Bone marrow (tissue), 2 donors: ENCODE results near the gene EFHB.
"Not testable (repeated sequence)": the region's sequence is repeated elsewhere in the genome, so short reads cannot be mapped to it uniquely, and the experiment has no call there.

Source experiments
- DNase-seq, 2 donors: peaks; one replicate each; lab custom pipeline; 2025; lab: John Stamatoyannopoulos, UW

The EFHB gene, protein sequence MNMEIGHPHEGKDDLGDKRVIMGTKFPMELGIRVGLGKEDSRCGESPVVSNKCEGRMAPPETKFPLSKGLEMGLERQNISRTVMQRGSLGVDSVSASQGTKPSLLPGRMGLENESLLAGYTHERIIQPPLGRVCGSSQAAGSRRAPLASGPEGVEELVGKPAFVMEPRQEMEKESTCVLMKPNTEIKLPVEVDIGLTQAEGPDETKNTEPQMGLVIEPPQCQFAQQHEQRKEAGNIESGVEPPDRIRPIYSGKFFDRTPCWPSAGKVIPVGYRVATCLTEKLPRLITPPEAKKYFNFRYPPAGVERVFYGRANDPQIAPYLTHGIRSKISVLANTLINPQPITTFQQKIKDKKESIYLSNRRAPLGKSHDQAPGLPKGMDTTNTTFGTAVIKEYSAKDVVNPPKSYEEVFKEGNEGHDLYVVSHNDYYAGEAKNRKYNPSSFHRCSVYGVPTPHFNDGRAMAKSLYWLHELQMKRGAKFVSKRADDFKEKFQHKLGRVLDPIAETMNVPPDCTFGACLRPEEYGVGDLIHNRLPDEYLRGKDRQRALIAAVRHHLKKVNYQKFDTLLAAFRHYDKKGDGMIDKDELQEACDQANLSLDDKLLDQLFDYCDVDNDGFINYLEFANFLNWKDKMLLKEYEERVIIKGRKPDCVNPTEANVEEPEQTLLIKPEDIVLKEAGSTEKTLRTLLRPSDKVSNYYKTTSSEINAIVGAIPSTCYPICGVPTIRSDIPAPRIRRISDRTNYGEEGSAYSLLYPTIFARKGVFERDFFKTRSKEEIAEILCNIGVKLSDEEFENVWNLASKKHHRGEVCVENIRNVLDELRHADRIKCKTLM

DNA sequence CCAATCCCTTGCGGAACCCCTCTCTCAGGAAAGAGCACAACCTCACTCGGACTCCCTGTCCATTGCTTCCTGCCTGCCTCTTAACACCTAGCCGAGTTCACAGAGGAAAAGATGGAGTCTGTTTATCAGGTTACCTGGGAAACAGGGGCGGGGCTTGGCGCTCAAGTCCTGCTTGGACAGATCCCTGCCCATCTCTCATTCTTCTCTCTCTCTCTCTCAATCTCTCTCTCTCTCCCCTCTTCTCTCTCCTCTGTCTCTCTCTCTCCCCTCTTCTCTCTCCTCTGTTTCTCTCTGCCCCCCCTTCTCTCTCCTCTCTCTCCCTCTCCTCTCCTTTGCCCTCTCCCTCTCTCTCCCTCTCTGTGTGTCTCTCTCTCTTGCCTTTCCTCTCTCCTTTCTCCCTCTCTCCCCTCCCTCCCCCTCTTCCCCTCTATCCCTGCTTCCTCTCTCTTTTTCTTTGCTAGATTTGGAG lies at the start of gene EFHB:
Gene EFHB, minus strand, starts transcription at position 120 of the 469 bp plus-strand sequence. CDS start 199 bp downstream, outside the sequence.
- no peak for DNase-seq

DNA sequence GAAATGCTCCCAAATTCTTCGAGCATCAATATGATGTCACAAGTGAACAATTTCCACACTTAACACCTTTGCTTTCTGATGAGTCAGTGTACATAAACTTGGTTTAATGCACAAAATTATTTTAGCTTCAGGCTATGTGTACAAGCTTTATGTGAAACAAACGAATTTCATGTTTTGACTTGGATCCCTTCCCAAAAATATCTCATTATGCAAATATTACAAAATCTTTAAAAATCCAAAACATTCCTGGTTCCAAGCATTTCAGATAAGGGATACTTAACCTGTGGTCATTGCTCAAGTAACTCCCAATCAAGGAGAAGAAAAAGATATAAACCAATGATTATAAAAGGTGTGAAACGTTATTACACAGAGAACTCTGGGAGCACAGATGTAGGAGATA lies 38.0 kb upstream of the EFHB start:
- DNase-seq: no peak

DNA sequence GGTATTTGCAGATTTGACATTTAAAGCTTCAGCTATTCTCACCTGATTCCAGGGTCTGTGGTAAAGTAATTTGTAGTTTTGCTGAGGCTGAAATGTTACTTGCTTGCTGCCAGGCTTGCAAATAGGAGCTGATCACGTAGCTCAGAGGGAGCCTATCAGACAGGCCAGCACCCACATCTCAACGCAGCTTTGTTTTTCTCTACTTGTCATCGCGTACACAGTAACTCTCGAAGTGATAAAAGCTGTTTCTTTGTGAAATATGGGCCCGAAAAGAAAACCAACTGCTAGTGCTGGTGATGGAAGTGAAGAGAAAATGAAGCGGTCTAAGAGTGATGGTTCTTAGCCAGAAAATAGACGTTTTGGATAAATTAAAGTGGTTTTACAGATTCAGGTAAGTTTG lies 36.3 kb upstream of the EFHB start:
- DNase-seq: no peak

DNA sequence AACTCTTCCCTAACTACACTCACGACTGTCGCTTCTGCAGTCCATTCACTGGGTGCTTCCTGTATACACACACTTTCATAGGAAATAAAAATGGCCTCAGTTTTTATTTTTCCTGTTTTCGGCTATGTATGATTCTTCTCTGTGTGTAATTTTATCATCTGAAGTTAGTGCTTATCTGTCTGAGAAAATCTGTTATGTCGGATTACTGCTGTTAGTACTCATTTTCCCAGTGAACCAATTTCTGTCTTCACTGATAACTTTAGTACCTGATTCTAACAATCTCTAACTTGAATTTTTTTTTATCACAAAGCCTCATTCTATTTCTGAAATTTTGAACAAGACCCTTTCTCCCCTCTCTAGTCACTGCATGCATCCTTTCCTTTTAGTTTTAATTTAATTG lies 33.8 kb upstream of the EFHB start:
- DNase-seq: no peak

DNA sequence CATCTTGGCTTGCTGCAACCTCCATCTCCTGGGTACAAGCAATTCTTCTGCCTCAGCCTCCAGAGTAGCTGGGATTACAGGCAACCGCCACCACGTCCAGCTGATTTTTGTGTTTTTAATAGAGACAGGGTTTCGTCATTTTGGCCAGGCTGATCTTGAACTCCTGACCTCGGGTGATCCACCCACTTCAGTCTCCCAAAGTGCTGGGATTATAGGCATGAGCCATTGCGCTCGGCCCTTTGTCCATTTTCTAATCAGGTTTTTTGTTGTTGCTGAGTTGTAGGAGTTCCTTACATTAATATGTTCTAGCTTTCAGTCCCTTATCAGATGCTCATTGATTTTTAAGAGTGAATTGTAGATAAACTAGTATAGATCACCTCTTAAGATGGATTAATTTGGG lies 33.2 kb upstream of the EFHB start:
- DNase-seq: no peak

DNA sequence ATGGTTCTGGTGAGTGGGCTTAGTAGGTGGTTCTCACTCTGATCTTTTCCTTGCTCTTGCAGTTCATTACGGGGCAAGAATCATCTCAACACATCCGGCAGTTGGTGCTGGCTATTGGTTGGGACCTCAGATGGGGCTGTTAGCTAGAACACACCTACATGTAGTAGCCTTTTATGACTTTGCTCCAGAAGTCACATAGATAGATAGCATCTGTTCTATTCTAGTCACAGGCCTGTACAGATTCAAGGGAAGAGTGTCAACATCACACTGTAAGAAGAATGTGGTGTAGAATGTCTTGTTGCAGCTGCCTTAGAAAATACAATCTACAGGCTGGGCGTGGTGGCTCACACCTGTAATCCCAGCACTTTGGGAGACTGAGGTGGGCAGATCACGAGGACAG lies 27.9 kb upstream of the EFHB start:
- no peak for DNase-seq

DNA sequence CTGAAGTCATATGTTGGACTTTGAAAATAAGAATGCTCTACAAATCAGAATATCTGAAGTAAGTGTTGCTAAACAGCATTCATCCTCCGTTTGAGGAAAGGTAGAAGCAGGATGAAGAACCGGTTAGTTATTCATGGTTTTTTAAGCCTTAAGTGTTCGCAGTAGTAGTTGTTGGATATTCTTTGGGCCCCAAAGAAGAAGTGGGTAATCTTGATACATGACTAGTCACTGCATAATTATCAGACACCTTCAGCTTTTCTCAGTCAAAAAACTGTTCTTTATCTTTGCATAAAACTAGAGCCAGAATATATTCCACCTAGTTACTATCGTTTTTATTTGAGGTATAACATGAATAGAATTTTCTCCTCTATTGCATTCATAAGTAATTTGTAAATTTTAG lies 26.7 kb upstream of the EFHB start:
- no peak for DNase-seq

DNA sequence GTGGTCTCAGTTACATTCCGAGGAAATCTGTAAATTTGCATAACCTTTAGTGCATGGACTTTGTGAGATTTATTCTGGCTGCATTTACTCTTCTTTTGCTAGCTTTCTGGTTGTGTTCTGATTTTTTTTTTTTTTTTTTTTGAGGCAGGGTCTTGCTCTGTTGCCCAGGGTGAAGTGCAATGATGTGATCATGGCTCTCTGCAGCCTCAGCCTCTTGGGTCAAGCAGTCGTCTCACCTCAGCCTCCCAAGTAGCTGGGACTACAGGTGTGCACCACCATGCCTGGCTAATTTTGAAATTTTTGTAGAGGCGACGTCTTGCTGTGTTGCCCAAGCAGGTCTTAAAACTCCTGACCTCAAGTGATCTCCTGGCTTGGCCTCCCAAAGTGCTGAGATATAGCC lies 25.5 kb upstream of the EFHB start:
- DNase-seq: no peak

DNA sequence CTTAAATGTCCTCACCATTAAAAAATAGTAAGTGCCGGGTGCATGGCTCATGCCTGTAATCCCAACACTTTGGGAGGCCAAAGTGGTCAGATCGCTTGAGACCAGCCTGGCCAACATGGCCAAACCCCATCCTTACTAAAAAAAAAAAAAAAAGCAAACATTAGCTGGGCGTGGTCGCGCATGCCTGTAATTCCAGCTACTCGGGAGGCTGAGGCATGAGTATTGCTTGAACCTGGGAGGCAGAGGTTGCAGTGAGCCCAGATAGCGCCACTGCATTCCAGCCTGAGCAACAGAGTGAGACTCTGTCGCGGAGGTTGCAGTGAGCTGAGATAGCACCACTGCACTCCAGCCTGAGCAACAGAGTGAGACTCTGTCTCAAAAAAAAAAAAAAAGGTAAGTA lies 23.3 kb upstream of the EFHB start:
- not testable (repeated sequence) for DNase-seq

DNA sequence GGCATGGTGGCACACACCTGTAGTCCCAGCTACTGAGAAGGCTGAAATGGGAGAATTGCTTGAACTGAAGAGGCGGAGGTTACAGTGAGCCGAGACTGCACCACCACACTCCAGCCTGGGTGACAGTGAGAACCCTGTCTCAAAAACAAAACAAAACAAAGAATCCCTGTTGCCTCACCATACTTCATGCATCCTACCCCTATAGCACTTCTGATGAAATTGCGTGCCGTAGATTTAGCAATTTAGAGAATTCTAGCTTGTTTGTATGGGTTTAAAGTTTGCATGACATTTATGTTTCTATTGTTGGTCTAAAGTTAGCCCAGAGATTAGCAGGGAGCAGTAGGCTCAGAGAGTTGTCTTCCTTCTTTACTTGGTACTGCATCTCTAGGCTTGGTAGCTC lies 20.7 kb upstream of the EFHB start:
- DNase-seq: no peak

DNA sequence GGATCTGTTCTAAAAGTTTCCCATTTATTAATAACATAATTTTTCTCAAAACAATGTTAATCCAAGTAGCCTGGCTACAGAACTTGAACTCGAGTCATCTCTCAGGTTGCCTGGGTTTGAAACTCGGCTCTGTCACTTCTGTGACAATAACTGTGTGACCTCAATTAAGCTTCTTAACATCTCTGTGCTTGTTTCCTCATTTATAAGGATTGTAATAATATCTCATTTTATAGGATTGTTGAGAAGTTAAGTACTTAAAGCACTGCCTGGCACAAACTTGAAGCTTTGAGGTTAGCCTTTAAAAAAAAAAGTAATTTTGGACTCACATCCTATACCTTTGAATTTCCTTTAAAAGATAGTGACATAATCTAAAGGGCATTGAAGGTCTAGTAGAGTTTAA lies 16.3 kb upstream of the EFHB start:
- DNase-seq: no peak

DNA sequence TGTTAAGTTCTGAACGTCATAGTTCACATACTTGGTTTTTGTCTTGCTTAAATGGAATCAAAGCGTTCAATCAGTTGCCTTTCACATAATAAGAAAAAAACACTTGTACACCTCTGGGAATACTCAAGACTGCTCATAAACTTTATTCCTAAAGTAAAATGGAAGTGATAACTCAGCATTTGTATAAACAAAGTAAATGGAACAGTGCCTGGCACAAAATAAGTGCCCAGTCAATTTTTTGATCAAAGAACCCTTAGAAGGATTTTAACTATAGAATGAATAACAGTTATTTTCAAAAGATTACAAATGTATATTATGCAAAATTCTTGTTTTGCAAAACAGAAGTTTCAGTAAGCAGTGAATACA lies 14.2 kb upstream of the EFHB start:
- no peak for DNase-seq

DNA sequence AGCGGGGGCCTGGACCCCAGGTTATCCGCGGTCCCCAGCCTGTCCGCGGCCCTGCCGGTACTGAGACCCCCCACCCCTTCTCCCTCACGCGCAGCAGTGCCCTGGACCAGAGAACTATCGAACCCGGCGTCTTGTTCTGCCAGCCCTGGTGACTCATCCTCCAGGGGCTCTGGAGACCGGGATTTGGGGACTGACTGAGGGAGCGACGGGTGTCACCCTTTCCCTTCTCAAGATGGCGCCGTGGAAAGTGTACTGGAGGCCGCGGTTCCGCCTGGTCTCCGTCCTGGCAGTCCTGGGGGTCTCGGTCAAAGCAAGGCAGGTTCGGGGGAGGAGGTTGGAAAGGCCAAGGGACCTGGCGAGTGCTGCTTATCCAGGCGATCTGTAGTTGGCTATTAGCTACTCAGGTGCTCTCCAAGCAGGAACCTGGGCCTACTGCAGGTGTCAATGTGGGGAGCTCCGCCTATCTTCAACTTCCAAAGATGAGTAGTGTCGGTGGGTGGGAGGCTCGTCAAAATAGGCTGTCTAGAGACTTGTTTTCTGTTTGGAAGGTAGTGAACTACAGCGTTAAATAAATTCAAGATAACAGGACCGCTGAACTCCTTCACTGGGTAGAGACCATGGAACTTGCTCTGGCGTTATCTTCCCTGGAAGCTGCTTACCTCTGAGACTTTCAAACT lies 13.7 kb upstream of the EFHB start:
- DNase-seq: peak; percentile 19 to 78

DNA sequence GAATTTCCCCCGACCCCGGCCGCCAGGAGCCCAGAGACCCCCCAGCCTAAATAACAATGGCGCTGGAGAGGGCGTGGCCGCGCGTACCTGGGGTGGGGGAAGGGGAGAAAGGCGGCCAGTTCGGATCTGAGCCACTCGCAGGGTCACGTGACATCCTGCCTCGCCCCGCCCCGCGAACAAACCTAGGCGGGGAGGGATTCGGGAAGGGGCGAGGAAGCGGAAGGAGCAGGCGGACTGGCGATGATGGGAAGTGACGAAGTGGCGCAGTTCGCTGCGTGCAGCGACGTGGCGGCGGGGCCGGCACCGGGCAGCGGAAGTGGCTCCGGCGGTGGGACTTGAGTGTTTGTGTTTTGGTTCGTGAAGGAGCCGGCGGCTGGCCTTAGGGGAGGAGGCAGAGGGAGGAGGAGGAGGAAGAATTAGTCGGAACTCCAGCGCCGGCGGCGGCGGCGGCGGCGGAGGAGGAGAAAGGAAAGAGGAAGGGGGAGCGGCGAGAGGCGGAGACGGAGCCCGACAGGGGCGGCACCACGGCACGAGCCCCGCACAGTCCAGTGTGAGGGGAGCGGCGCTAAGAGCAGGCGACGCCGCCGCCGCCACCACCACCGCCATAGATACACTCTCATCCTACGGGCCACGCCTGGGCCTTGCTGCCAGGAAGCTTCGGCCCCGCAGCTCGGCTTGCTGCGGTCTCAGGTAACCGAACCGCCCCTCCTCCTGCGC lies 13.0 kb upstream of the EFHB start, which contains the start of gene RAB5A:
Gene RAB5A, plus strand, starts transcription at position 266 of the 717 bp plus-strand sequence. CDS start 3,802 bp downstream, outside the sequence.
- peak; percentile 86 to 99 for DNase-seq

DNA sequence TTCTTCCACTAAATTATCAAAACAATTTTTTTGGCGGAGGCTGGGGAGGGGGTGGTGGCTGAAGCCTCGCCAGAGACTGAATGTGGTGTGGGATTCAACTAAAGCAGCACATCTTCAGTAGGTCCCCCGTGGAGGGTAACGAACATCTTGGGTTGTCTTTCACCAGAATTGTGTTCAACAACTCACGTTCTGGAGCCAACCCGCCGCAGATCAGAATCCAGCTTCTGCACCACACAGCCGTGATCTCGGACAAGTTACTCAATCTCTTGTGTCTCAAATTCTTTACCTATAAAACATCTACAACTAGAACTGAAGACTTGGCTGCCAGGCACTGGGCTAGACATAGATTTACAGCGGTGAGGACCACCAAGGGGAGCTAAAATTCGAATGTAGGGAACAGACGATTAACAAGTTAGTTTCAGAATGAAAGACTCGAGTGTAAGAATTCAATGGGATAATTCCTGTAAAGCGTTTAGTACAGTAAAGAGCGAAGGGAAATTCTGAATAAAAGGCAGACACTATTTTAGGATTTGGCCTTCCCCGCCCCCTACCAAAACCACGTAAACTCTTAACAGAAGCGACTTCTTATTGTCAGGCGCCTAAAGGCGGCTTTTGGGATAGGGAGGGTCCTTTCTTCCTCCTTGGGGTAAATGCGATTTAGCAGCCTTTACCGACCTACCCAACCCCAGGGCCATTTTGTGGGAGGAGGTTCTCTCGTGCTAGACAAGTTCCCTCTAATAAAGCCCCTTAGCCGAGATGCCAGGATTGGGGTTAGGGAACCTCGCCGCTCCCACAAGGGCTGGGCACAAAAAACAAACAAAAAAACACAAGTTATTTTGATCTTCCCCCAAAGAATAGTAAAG lies 12.2 kb upstream of the EFHB start:
- no peak for DNase-seq

DNA sequence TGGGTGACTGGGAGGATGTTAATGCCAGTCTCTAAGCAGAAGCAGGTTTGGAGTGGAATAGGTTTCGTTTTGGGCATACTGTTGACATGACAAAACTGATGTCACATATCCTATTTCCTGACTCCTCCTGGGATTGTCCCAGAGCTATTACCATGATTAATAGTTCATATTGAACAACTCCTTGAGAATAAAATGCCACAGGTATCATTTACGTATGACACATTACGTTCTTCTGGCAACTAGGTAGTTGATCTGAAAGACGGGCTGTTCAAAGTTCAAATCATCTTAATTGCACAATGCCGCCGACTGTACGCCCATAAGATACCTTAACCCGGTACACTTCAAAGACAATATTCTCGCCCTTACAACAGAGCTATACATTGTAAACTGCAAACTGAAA lies 11.5 kb upstream of the EFHB start:
- DNase-seq: no peak

DNA sequence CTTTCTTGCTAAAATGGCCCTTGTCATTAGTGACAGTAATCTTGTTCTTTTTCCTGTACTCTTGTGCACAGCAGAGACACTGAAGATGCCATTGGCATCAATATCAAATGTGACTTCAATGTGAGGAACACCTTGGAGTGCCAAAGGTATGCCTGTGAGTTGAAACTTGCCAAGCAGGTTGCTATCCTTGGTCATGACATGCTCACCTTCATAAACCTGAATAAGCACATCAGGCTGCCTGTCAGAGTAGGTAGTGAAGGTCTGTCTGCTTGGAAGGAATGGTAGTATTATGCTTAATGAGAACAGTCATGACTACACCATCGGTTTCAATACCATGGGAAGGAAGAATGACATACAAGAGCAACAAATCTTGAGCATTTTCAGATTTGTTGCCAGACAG lies 6.6 kb upstream of the EFHB start:
- DNase-seq: no peak

DNA sequence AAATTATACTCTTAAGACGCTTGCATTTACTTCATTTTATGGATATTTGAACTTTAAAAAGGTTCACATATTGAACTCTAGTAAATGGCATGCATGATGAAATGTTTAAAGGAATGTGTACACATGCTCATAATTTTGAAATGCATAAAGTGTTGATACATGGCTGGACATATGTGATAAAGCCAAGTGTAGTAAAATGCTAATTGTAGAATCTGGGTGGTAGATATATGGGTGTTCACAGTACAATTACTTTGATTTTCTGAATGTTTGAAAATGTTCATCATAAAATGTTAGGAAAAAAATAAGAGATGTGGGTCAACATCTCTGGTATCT lies 4.2 kb upstream of the EFHB start:
- DNase-seq: no peak

DNA sequence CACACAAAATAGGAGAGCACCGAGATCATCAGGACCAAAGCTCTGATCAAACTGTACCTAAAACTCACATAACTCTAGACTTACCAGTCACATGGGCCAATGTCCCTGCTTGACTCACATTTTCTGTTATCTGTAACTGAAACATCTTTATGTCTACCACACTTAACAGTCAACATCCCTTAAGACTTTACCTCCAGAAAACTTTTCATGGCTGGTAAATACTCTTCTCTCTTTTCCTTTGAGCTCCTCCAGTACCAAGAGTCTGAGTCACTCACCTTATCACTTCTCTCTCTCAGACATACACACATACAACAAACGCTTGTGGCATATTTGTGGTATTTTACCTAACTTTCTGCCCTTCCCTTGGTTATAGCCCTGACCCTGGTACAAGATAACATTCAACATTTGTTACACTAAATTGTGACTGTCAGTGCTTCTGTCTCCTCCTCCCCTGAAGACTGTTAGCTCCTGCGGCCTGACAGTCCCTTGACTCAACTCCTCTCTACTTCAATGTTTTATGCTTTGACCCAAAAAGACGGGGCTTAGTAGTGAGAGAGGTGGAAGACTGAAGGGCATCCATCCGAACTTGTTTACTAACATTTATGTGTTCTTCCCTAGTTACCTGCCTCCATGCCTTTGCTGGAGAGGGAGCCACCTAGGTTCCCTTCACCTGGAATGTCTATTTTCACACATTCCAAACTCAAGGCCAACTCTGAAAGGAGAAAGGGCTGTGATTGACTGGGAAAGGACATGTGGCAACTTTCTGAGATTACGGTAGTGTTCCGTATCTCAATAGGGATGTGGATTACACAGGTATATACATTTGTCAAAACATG lies 3.7 kb upstream of the EFHB start:
- no peak for DNase-seq

DNA sequence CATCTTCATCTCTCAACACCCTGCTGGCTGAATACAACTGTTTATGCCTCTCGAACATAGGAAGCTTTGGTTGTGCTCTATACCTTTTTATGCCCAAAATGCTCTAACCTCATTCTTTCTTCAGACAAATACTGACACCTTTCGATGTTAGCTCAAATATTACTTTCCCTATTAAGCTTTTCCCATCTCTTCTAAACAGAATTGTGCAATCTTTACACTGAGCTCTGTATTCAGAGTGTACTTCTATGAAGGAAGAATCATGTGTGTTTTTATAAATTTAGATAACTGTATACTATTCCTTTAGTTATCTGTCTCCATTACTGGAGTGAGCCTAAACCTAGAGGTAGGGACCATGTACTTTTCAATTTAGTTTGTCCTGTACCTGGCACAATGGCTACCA lies 1.6 kb downstream of the EFHB start:
- DNase-seq: no peak
